Measurements from ENCODE around the gene CTXND1.

- TF ChIP-seq EP300 (IDR thresholded peaks at IDR 0.05), result no peak
- TF ChIP-seq, protein P1, sequence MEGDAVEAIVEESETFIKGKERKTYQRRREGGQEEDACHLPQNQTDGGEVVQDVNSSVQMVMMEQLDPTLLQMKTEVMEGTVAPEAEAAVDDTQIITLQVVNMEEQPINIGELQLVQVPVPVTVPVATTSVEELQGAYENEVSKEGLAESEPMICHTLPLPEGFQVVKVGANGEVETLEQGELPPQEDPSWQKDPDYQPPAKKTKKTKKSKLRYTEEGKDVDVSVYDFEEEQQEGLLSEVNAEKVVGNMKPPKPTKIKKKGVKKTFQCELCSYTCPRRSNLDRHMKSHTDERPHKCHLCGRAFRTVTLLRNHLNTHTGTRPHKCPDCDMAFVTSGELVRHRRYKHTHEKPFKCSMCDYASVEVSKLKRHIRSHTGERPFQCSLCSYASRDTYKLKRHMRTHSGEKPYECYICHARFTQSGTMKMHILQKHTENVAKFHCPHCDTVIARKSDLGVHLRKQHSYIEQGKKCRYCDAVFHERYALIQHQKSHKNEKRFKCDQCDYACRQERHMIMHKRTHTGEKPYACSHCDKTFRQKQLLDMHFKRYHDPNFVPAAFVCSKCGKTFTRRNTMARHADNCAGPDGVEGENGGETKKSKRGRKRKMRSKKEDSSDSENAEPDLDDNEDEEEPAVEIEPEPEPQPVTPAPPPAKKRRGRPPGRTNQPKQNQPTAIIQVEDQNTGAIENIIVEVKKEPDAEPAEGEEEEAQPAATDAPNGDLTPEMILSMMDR (IDR thresholded peaks at IDR 0.05), result no peak
Measured at GRCh38 chr15:80177156-80177555, 74.9 kb downstream of the CTXND1 start.
